A204.1 (cell line): Measurements from ENCODE around the gene ARHGAP31.

ENCODE experiments used
- FAIRE-seq: peaks from 2 replicates; lab custom pipeline; 2012; peaks lifted over from hg19 to GRCh38; lab: Jason Lieb, UNC

The ARHGAP31 gene

GRCh38 chr3:119443179-119443578, 149.0 kb downstream of the ARHGAP31 start:
- no peak for FAIRE-seq

GRCh38 chr3:119444590-119444989, 150.4 kb downstream of the ARHGAP31 start:
- no peak for FAIRE-seq

- no peak for FAIRE-seq
Measured at GRCh38 chr3:119453822-119454221, 159.6 kb downstream of the ARHGAP31 start.

- no peak for FAIRE-seq
Measured at GRCh38 chr3:119456469-119456868, 162.3 kb downstream of the ARHGAP31 start.

GRCh38 chr3:119457246-119457645, 163.1 kb downstream of the ARHGAP31 start:
- no peak for FAIRE-seq

GRCh38 chr3:119463171-119464169, 169.3 kb downstream of the ARHGAP31 start, which contains the start of gene TMEM39A:
TSS of gene TMEM39A (minus strand) at chr3:119463615. CDS start at chr3:119462074, 1,541 bp downstream.
- FAIRE-seq: peak; percentile 94

- no peak for FAIRE-seq
Measured at GRCh38 chr3:119468041-119468440, 173.9 kb downstream of the ARHGAP31 start.

- no peak for FAIRE-seq
Measured at GRCh38 chr3:119469418-119470189, 175.4 kb downstream of the ARHGAP31 start.
